WTC11 (cell line): ENCODE measurements around the gene BPTF. TPM values are rescaled to one million over a fixed set of nuclear protein-coding genes. Genes with fewer than 3 reads are reported as not detected.
"Not testable (repeated sequence)": the region's sequence is repeated elsewhere in the genome, so short reads cannot be mapped to it uniquely, and the experiment has no call there.

ENCODE experiments used
- ATAC-seq: fragments of 200-7000 bp; cut with Tn5 transposase; 2 replicates; pipeline ENCODE4 v1.10.0; 2021; ENCODE audit warnings: mild to moderate bottlenecking, moderate library complexity
- CTCF ChIA-PET: fragments of 300-600 bp; sonication (Branson Sonifier 250); formaldehyde crosslinking; loops from one replicate; lab custom pipeline; 2021; ENCODE audit warnings: antibody characterized with exemption; lab: Charles Lee
- POLR2A ChIA-PET: fragments of 350-600 bp; sonication (Branson Sonifier 250); formaldehyde crosslinking; loops from one replicate; lab custom pipeline; 2021; ENCODE audit warnings: antibody characterized with exemption; lab: Charles Lee
- DNase-seq: peaks from one replicate; pipeline ENCODE4 v3.0.0; 2021; ENCODE audit warnings: low spot score
- H3K27ac Mint-ChIP-seq: 2 replicates; pipeline ENCODE4 v1.8.0; 2021; ENCODE audit warnings: mixed read lengths
- H3K27me3 Mint-ChIP-seq: 2 replicates; pipeline ENCODE4 v1.8.0; 2021; ENCODE audit warnings: low read depth, mild to moderate bottlenecking, moderate library complexity, mixed read lengths
- H3K36me3 Mint-ChIP-seq: 2 replicates; pipeline ENCODE4 v1.8.0; 2021; ENCODE audit warnings: mixed read lengths
- H3K4me1 Mint-ChIP-seq: 2 replicates; pipeline ENCODE4 v1.8.0; 2022; ENCODE audit warnings: mixed read lengths
- H3K4me3 Mint-ChIP-seq: 2 replicates; pipeline ENCODE4 v1.8.0; 2021; ENCODE audit warnings: mild to moderate bottlenecking, moderate library complexity, mixed read lengths
- H3K9me3 Mint-ChIP-seq: 2 replicates; pipeline ENCODE4 v1.8.0; 2021; ENCODE audit warnings: mixed read lengths
- EMX1 ChIP-seq: fragments of 250-450 bp; sonication (Bioruptor Pico); IDR thresholded peaks from 2 replicates; pipeline ENCODE4 v1.8.0; 2021; ENCODE audit warnings: mild to moderate bottlenecking
- ERG ChIP-seq: fragments of 250-450 bp; sonication (Bioruptor Pico); IDR thresholded peaks from 2 replicates; pipeline ENCODE4 v1.8.0; 2021; ENCODE audit warnings: mild to moderate bottlenecking
- FOXP4 ChIP-seq: sonication (generic); formaldehyde crosslinking; IDR thresholded peaks from 2 replicates; pipeline ENCODE4 v1.8.0; 2022; ENCODE audit warnings: mild to moderate bottlenecking, missing genetic modification reagents
- JUN ChIP-seq: sonication (generic); formaldehyde crosslinking; IDR thresholded peaks from 2 replicates; pipeline ENCODE4 v1.8.0; 2023; ENCODE audit warnings: mild to moderate bottlenecking, missing genetic modification reagents
- NFYB ChIP-seq: sonication (generic); formaldehyde crosslinking; conservative IDR thresholded peaks from 2 replicates; pipeline ENCODE4 v1.8.0; 2022; ENCODE audit warnings: low read depth, missing genetic modification reagents
- PRDM15 ChIP-seq: sonication (generic); formaldehyde crosslinking; IDR thresholded peaks from 2 replicates; pipeline ENCODE4 v1.8.0; 2022; ENCODE audit warnings: missing genetic modification reagents
- PRRX2 ChIP-seq: fragments of 250-450 bp; sonication (Bioruptor Pico); IDR thresholded peaks from 2 replicates; pipeline ENCODE4 v1.8.0; 2021; ENCODE audit warnings: mild to moderate bottlenecking
- RORB ChIP-seq: fragments of 250-450 bp; sonication (Bioruptor Pico); IDR thresholded peaks from 2 replicates; pipeline ENCODE4 v1.9.0; 2021; ENCODE audit warnings: mild to moderate bottlenecking
- SMAD4 ChIP-seq: sonication (generic); formaldehyde crosslinking; IDR thresholded peaks from 2 replicates; pipeline ENCODE4 v1.8.0; 2022; ENCODE audit warnings: mild to moderate bottlenecking, missing genetic modification reagents
- SP1 ChIP-seq: sonication (generic); formaldehyde crosslinking; conservative IDR thresholded peaks from 2 replicates; pipeline ENCODE4 v1.8.1; 2022; ENCODE audit warnings: missing genetic modification reagents
- TEAD4 ChIP-seq: sonication (generic); formaldehyde crosslinking; IDR thresholded peaks from 2 replicates; pipeline ENCODE4 v1.8.0; 2022; ENCODE audit warnings: mild to moderate bottlenecking, missing genetic modification reagents
- ZBTB21 ChIP-seq: sonication (generic); formaldehyde crosslinking; IDR thresholded peaks from 2 replicates; pipeline ENCODE4 v1.8.1; 2023; ENCODE audit warnings: mild to moderate bottlenecking, missing genetic modification reagents, borderline replicate concordance
- ZNF121 ChIP-seq: sonication (generic); formaldehyde crosslinking; IDR thresholded peaks from 2 replicates; pipeline ENCODE4 v1.8.0; 2023; ENCODE audit warnings: missing genetic modification reagents
- ZNF138 ChIP-seq: sonication (generic); formaldehyde crosslinking; conservative IDR thresholded peaks from 2 replicates; pipeline ENCODE4 v1.8.1; 2022; ENCODE audit warnings: mild to moderate bottlenecking, moderate library complexity, missing genetic modification reagents
- ZNF425 ChIP-seq: fragments of 250-450 bp; sonication (Bioruptor Pico); conservative IDR thresholded peaks from 2 replicates; pipeline ENCODE4 v1.9.0; 2021; ENCODE audit warnings: mild to moderate bottlenecking
- total RNA-seq: library from RNA; stranded (reverse); gene quantifications from 3 replicates; pipeline ENCODE4 v1.2.3, GENCODE V29; 2021

BPTF gene
- total RNA-seq, 1 experiment from 2014 or later: 178 TPM

GRCh38 chr17:67902511-67903231, 77.4 kb downstream of the BPTF start:
- Mint-ChIP-seq H3K27me3 (no peaks in the 10 kb centered on the region), H3K4me1 (no peaks in the 10 kb centered on the region), H3K27ac (peak overlapping the region; percentile 29; the same call in 1 of the 2 replicates), H3K36me3 (peaks cover 66% of the 10 kb centered on the region), H3K9me3 (no peaks in the 10 kb centered on the region), H3K4me3 (no peak overlapping the region)
- no peak for ATAC-seq
- CTCF ChIA-PET: no interaction called here
- POLR2A ChIA-PET: no interaction called here
- TF ChIP-seq ZNF138 (CRISPR knock-in tag) (no peak), TEAD4 (CRISPR knock-in tag) (no peak), RORB (no peak), SMAD4 (CRISPR knock-in tag) (no peak), EMX1 (CRISPR knock-in tag) (no peak), PRDM15 (CRISPR knock-in tag) (no peak), JUN (CRISPR knock-in tag) (no peak), ZNF425 (no peak), ZBTB21 (CRISPR knock-in tag) (no peak), PRRX2 (CRISPR knock-in tag) (no peak), NFYB (CRISPR knock-in tag) (no peak), SP1 (CRISPR knock-in tag) (no peak), ERG (CRISPR knock-in tag) (no peak), FOXP4 (CRISPR knock-in tag) (no peak)
- no peak for DNase-seq

- TF ChIP-seq ZNF121: peak; percentile 94
- DNase-seq, H3K4me3 Mint-ChIP-seq, H3K4me1 Mint-ChIP-seq, CTCF ChIA-PET, POLR2A ChIA-PET, H3K27me3 Mint-ChIP-seq, H3K9me3 Mint-ChIP-seq, H3K27ac Mint-ChIP-seq, ATAC-seq: not testable (repeated sequence)
- H3K36me3 Mint-ChIP-seq: peaks cover 69% of the 10 kb centered on the region
Observed at GRCh38 chr17:67905298-67905697, 80.0 kb downstream of the BPTF start.

- H3K4me1 Mint-ChIP-seq, H3K4me3 Mint-ChIP-seq, POLR2A ChIA-PET, H3K27ac Mint-ChIP-seq, H3K9me3 Mint-ChIP-seq, CTCF ChIA-PET, H3K27me3 Mint-ChIP-seq, ATAC-seq, DNase-seq: not testable (repeated sequence)
- H3K36me3 Mint-ChIP-seq: peaks cover 66% of the 10 kb centered on the region
Observed at GRCh38 chr17:67910117-67910803, 85.0 kb downstream of the BPTF start.
